ENCODE results near the gene POLD2.

DNA sequence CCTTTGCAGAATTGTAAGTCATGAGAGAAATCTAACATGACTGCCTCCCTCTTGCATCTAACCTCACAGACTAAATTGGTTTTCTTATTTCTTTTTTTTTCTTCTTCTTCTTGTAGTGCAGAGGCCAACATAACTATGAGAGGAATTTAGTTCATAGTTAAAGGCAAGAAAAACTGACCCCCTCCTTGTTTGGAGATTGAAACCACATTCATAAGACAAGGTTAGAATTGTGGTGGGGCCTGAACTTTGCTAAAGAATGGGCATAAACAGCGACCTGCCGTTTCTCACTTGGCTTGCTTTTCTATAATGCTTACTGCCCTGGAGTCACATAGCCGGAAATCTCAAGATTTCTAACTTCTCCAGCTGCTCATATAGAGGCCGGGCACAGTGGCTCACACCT is 38.6 kb downstream of the POLD2 start:
- no peak for TF ChIP-seq SRF (IDR thresholded peaks at IDR 0.05; ENCODE audit: low read depth, low read length)
- TF ChIP-seq ZNF274 (IDR thresholded peaks at IDR 0.05; ENCODE audit: borderline replicate concordance, extremely low read depth, low read length): no peak
- no peak for TF ChIP-seq MAFK (IDR thresholded peaks at IDR 0.05; ENCODE audit: low read depth, low read length)
- TF ChIP-seq TAF1 (IDR thresholded peaks at IDR 0.05; ENCODE audit: low read depth, low read length): no peak
- no peak for TF ChIP-seq RAD21 (IDR thresholded peaks at IDR 0.05 in 1 of 2, conservative IDR thresholded peaks at IDR 0.05 in 1 of 2; ENCODE audit: low read depth in 2 of 2, low read length in 2 of 2)
- TF ChIP-seq POLR2A (IDR thresholded peaks at IDR 0.05; ENCODE audit: control extremely low read depth in 1 of 2, low read depth in 2 of 2, low read length in 2 of 2): no peak

Measured in H1 (cell line).